ENCODE measurements around the gene RETREG3. TPM values are rescaled to one million over a fixed set of nuclear protein-coding genes. Genes with fewer than 3 reads are reported as not detected.
A peak's percentile ranks its signal among the peaks of the same experiment; 100 is the strongest.
"Not testable (repeated sequence)": the region's sequence is repeated elsewhere in the genome, so short reads cannot be mapped to it uniquely, and the experiment has no call there.

The RETREG3 gene
- total RNA-seq, 2 donors from 2014 or later = 49.2 to 60.3 TPM

- H3K9me3 ChIP-seq = no peaks in the 10 kb centered on the region
- intact Hi-C loops (cut with DNase I) = no loop called here
- H3K36me3 ChIP-seq = peaks cover 4% of the 10 kb centered on the region
- H3K27me3 ChIP-seq = no peaks in the 10 kb centered on the region
- H3K4me3 ChIP-seq = no peak overlapping the region
- TF ChIP-seq, protein P1, sequence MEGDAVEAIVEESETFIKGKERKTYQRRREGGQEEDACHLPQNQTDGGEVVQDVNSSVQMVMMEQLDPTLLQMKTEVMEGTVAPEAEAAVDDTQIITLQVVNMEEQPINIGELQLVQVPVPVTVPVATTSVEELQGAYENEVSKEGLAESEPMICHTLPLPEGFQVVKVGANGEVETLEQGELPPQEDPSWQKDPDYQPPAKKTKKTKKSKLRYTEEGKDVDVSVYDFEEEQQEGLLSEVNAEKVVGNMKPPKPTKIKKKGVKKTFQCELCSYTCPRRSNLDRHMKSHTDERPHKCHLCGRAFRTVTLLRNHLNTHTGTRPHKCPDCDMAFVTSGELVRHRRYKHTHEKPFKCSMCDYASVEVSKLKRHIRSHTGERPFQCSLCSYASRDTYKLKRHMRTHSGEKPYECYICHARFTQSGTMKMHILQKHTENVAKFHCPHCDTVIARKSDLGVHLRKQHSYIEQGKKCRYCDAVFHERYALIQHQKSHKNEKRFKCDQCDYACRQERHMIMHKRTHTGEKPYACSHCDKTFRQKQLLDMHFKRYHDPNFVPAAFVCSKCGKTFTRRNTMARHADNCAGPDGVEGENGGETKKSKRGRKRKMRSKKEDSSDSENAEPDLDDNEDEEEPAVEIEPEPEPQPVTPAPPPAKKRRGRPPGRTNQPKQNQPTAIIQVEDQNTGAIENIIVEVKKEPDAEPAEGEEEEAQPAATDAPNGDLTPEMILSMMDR (IDR thresholded peaks at IDR 0.05) = peak; percentile 24
- no peaks in the 10 kb centered on the region for H3K4me1 ChIP-seq
- H3K9ac ChIP-seq (ENCODE audit: low read depth in 2 of 2, low read length in 2 of 2) = peak overlapping the region; percentile 12 to 38
- peak; percentile 52 for DNase-seq
- H3K27ac ChIP-seq = no peak overlapping the region
Measured at GRCh38 chr17:42618442-42619150, 9.4 kb upstream of the RETREG3 start.

DNA sequence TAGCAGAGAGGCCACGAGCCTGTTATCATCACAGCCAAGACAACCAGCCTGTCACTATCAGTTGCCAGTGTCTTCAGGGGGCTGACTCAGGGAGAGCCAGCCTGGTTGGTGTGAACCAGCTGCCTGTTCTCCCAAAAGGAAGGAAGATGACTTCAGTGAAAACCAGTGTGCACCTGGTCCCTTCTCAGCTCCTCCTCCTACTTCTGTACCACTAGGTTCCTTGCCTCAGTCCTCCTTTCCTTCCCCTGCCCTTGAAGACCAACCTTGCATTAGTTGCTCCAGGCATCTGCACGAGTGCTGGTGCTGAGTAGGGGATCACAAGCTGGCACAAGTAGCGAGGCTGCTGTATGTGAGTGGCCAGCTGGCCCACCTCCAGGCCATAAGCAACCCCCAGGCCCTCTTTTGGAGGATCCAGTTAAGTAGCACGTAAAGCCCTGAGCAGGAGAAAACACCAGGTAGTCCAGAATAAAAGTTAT, 8.8 kb upstream of the RETREG3 start:
- H3K27ac ChIP-seq = no peak overlapping the region
- DNase-seq = no peak

GRCh38 chr17:42613699-42614295, 4.6 kb upstream of the RETREG3 start:
- intact Hi-C loops (cut with DNase I) = no loop called here
- H3K27ac ChIP-seq = no peak overlapping the region
- no peaks in the 10 kb centered on the region for H3K27me3 ChIP-seq
- H3K4me3 ChIP-seq = no peak overlapping the region
- H3K36me3 ChIP-seq = peaks cover 5% of the 10 kb centered on the region
- H3K9me3 ChIP-seq = no peaks in the 10 kb centered on the region
- no peak overlapping the region for H3K9ac ChIP-seq (ENCODE audit: low read depth in 2 of 2, low read length in 2 of 2)
- DNase-seq = no peak
- H3K4me1 ChIP-seq = no peaks in the 10 kb centered on the region
- TF ChIP-seq, protein P1 (IDR thresholded peaks at IDR 0.05) = no peak

More for the DNA sequence above, 8.8 kb upstream of the RETREG3 start:
- intact Hi-C loops (cut with DNase I) = no loop called here
- no peaks in the 10 kb centered on the region for H3K27me3 ChIP-seq
- H3K36me3 ChIP-seq = peaks cover 5% of the 10 kb centered on the region
- H3K9me3 ChIP-seq = no peaks in the 10 kb centered on the region
- no peak overlapping the region for H3K4me3 ChIP-seq
- H3K4me1 ChIP-seq = no peaks in the 10 kb centered on the region
- peak overlapping the region in 1 of 2 donors; percentile 12 for H3K9ac ChIP-seq (ENCODE audit: low read depth in 2 of 2, low read length in 2 of 2)
- TF ChIP-seq, protein P1 (IDR thresholded peaks at IDR 0.05) = no peak

DNA sequence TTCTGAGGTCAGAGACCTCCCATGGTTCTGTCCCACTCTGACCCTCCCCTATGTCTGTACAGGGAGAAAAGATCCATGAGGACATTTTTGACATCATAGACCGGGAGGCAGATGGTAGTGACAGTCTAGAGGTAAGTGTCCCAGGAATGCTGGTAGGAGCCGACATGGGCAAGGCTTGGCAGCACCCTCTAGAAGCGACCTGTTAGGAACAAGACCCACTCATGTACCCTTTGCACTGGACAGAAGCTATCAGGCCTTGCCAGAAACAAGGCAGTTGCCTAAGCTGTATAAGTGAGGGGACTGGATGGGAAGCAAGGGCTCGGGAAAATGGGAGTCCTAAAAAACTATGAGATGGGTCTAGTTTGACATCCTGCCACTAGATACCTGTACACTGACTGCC, 2.8 kb upstream of the RETREG3 start:
- peaks cover 5% of the 10 kb centered on the region for H3K36me3 ChIP-seq
- DNase-seq = no peak
- no peak overlapping the region for H3K4me3 ChIP-seq
- intact Hi-C loops (cut with DNase I) = no loop called here
- TF ChIP-seq, protein P1 (IDR thresholded peaks at IDR 0.05) = no peak
- H3K27me3 ChIP-seq = no peaks in the 10 kb centered on the region
- no peak overlapping the region for H3K27ac ChIP-seq
- H3K9me3 ChIP-seq = no peaks in the 10 kb centered on the region
- peaks cover 2% of the 10 kb centered on the region for H3K4me1 ChIP-seq
- H3K9ac ChIP-seq (ENCODE audit: low read depth in 2 of 2, low read length in 2 of 2) = no peak overlapping the region

DNA sequence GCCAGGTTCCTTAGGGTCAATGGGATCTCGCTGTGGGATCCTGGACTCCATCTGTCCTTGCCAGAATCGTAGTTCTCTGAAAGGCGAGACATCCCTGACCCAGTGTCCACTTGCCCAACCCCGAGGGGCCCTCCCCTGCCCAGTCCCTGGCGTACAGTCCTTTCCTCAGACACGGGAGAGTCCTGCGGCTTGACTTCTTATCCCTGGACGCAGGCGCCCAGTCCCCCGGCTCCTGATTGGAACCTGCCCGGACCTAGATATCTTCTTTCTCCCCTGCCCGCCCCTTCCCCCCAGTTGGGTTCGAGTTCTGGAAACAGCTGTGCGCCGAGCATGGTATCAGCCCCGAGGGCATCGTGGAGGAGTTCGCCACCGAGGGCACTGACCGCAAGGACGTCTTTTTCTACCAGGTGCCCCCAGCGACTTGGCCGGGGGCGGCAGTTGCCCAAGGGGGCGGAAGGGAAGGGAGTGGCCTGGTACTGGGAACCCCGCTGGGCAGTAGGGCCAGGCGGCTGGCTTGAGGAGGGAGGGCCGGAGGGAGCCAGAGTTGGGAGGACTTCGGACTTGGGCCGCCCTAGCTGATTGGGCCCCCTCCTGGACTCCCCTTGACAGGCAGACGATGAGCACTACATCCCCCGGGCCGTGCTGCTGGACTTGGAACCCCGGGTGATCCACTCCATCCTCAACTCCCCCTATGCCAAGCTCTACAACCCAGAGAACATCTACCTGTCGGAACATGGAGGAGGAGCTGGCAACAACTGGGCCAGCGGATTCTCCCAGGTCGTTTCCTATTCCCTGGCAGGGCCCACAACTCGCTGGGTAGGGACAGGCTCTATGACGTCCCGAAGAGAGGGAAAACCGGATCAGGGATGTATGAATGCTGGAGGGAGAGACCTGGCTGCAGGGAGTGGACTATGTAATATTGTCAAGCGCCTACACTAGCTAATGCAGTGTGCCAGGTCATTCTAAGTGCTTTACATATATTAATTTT, 934 bp upstream of the RETREG3 start:
- not testable (repeated sequence) for H3K4me1 ChIP-seq, H3K9me3 ChIP-seq, H3K36me3 ChIP-seq, H3K27me3 ChIP-seq
- intact Hi-C loops (cut with DNase I) = loop anchor here (5.0 kb wide), 1 partner anchor 62 kb away; no protein-coding TSS in a partner anchor
- H3K4me3 ChIP-seq = peak overlapping the region; percentile 82
- peak overlapping the region; percentile 83 to 96 for H3K9ac ChIP-seq (ENCODE audit: low read depth in 2 of 2, low read length in 2 of 2)
- H3K27ac ChIP-seq = peak overlapping the region; percentile 95
- peak; percentile 30 for DNase-seq
